HG03460 (cell line): ENCODE measurements around the gene MSANTD1.

Experiments used
- ATAC-seq: cut with Tn5 transposase; IDR thresholded peaks from one replicate; pipeline ENCODE4 v1.9.1; 2021; ENCODE audit not compliant: unreplicated experiment

Gene MSANTD1

DNA sequence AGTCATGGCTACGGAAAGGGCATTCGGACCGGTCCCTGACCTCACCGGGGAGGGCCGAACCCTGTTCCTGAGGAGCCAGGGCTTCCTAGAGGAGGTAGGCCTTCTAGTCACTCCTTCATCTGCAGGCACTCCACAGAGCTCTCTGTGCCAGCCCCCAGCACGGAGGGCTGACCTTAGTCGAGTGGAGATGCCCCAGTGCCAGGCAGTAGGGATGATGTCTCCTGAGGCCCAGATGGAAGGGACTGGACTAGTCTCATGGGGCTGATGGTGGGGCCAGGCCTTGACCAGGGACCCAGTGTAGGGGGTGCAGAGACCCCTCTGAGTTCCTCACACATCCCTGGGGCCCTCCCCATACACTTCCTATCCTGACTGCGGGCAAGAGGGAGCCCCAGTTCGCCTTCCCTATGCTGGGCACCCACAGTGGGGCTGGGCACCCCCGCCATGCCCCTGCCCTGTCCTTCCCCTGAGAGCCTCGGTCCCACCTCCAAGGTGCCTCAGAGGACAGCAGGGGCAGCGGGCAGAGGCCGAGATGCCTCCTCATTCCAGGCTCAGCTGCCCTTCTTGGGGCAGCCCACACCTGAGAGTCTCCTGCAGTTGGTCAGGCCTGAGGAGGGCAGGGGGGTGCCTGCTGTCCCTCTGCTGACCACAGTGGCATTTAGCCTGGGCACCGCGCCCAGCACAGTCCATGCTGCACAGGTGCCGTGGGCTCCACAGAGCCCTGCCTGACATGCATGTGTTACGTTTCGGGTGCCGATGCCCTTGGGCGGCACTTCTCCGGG lies 1.4 kb upstream of the MSANTD1 start:
- ATAC-seq, result no peak

DNA sequence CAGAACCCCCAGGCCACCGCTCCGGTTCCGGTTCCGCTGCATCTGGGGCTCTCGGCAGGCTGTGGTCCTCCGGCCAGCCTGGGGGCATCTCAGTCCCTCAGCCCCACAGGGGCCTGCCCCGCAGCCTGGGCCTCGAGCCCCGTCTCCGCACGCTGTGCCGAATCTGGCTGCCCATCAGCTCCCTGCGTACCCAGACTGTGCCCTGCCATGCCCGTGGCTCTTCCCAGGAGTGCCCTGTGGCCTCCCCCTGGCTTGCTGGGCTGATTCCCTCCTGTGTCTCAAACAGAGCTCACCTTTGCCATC lies 830 bp upstream of the MSANTD1 start:
- no peak for ATAC-seq

DNA sequence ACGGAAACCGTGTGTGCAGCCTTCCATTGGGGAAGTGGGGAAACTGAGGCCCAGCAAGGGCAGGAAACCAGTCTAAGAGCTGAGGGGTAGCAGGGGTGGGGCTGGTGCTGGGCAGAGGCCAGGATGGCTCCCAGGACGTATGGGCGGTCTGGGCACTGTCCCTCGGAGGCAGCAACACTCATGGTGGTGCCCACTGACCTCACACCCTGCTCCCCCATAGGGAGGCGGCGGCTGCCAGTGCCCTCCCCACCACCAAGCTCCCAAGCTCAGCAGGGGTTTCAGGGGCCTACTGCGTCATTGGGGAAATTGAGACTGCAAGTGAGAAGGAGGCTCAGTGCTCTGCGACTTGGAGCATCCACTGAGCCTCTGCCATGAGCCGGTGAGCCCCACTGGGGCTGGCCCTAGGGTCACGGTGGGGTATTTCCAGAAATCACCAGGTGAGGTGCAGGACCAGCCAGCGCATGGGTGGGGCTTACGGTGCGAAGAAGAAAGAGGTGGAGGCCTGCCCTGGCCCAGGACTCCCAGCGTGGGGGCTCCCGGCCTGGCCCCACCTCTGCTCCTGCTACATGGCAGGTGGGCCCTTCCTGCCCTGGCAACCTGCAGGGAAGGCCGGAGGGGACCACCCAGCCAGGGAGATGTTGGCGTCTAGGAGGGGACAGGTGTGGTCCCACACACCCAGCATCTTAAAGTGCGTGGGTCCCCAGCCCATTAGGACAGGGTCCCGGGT lies 915 bp downstream of the MSANTD1 start:
- ATAC-seq, result no peak

DNA sequence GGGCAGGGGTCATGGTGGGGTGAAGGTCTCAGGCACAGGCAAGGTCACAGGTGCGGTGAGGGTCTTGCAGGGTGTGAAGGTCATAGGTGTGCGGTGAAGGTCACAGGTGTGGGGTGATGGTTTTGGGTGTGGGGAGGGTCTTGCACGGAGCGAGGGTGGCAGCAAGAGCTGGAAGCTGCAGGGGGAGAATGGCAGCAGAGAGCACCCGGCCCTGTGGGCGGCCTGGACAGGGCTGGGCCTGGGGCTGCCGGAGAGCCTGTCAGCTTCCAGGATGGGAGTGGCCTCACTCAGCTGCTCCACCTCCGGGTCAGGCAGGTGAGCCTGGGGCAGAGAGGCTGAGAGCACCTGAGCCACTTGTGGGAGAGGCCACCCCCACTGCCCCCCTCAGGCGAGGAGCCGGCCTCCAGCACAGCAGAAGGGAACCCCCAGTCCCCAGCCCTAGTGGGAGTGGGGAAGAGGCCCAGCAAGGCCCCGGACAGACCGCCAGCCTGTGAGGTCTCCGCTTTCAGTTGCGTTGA lies 1.5 kb downstream of the MSANTD1 start:
- ATAC-seq, result no peak

DNA sequence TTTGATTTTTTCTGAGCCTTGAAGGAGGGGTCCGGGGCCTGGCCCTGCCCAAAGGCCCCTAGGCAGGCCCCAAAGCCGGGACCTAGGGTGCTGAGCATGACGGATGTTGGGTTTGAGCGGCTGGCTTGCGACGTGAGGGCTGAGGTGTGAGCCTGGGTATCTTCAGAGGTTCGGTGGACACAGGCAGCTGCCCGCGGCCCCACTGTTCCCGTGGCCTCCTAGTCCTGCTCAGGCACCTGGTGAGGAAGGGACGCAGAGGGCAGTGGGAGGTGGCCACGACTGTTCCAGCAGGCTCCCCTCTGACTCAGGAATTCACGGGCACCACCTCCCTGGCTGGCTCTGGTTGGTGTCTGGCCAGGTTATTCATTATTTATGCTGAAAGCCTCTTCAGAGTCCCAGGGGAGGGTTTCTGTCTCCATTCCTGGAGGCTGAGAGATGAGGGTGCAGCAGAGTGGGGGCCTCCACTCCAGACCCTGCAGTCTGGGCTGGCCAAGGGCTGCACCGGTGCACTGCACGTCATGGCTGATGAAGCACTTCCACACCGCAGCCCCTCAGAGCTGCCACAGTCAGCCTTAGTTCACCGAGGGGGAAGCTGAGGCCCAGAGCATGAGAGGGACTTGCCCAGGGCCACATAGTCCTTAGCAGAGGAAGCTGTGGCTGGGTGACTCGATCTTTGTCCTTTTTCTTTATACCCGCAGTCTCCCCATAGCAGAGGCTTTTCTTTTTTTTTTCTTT lies 2.2 kb downstream of the MSANTD1 start:
- ATAC-seq, result no peak

DNA sequence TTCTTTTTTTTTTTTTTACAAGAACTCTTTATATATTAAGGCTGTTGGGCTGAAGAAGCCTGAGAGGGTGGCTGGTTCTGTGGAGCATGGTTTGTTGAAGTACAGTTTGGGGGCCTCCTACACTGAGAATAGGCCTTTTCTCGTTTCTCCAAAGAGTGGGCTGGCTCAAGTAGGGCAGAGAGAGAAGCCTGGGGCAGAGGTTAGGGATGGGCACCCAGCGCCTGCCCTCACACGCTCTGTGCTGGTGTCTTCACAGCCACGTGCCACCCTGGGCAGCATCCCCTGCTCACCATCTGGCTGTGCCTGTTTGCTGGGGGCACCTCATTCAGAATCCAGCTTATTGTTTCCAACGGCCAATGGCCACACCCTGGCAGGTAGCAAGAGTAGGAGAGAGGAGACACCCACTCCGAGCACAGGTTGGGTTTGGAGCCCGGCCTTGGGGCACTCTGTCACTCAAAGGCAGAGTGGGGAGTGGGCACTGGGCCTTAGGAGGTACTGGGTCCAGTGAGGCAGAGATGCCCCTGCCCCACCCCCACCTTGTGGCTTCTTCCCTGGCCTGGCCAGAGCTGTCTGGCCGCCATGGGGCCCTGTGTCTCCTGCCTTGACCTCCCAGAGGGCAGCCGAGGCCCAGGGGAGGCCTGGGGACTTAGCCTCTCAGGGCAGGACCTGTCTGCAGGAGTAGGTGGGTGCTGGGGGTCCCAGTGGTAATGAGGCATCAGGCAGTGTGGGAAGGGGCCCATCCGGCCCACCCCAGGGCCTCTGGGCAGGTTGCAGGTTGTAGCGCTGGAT lies 2.9 kb downstream of the MSANTD1 start:
- no peak for ATAC-seq

DNA sequence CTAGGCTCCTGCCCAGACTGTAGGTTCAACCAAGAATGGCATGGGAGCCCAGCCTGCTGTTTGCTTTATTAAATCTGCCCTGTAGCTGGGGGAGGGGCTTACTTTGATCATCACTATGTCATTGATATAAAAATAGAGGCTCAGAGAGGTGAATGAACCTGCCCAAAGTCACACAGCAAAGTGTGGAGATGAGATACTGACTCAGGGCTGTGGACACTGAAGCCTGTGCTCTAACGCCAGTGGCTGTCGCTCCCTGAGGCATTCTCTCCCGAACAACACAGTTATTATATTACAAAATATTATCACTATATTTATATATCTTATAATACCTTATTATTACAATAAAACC lies 3.5 kb downstream of the MSANTD1 start:
- no peak for ATAC-seq

DNA sequence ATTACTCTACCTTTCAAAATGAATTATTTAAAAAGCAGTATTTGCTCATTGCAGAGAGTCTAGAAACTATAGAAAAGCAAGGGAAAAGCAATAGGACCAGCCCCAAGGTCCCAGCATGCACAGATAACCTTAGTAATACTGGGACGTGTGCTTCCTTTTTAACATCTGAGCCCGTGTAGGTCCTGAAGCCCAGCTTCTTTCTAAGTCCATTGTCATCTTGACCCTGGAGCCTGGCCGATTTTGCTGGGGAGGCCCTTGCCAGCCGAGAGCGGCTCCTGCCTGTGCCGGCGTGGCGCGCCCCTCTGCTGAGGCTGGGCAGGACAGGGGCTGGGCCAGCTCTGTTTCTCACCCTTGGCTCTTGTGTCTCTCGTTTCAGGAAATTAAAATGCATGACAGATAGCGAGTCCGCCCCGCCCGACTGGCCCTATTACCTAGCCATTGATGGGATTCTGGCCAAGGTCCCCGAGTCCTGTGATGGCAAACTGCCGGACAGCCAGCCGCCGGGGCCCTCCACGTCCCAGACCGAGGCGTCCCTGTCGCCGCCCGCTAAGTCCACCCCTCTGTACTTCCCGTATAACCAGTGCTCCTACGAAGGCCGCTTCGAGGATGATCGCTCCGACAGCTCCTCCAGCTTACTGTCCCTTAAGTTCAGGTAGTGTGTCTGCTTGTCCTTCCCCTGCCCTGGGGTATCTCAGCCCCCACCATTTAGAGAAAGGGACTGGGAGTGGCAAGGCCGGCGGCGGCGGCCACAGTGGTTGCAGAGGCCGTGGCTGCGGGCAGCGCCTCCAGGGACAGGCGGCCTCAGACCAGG lies 4.1 kb downstream of the MSANTD1 start:
- no peak for ATAC-seq

DNA sequence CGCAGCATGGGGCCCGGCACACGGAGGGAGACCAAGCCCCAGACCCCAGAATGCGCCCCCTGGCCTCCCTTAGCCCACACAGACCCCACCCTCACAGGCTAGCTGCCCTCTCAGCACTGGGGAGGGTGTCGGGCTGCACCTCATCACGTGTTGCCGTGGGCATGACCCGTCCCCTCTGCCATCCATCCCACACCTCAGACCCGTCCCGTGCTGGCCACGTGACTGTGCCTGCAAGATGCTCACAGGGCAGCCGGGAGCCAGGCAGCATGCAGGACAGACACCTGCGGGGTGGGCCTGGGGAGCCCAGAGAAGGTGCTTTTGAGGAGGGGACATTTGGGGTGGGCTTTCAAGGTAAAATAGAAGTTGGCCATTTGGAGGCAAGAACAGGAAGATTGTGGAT lies 4.8 kb downstream of the MSANTD1 start:
- ATAC-seq, result no peak

DNA sequence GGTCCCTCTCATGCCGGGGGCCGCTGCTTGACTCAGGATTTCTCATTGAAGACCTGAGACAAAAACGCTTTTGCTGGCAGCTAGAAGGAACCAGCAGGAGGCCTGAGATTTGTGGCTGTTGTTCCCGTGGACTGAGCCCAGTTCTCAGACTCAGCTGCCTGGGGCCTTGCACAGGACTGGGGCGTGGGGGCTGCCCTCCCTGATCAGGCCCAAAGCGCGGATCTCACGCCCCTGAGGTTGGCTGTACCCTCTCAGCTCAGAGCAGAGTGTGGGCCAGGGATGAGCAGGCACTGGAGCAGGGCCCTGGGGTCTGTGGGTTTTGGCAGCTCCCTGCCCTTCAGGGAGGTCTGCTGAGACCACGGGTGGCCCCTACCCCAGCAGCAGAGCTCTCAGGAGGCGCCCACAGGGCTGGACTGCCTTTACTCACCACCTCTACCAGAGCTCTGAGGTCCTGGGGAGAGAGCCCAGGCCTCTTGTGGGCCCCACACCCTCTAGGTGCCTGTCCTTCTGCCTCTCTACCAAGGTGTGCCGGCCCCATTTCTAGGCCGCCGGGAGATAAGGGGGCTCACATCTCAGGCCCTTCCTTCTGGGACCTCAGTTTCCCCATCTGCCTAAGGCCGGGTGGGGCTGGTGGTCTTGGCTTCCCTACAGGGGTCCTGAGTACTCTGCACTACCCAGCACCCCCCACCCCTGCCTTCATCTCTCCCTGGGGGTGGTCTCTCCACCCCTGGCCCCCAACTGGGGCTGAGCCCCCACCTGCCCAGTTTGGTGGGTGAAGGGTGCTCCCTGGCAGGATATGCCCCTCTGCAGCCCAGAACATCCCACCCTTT lies 5.6 kb downstream of the MSANTD1 start:
- ATAC-seq, result no peak

DNA sequence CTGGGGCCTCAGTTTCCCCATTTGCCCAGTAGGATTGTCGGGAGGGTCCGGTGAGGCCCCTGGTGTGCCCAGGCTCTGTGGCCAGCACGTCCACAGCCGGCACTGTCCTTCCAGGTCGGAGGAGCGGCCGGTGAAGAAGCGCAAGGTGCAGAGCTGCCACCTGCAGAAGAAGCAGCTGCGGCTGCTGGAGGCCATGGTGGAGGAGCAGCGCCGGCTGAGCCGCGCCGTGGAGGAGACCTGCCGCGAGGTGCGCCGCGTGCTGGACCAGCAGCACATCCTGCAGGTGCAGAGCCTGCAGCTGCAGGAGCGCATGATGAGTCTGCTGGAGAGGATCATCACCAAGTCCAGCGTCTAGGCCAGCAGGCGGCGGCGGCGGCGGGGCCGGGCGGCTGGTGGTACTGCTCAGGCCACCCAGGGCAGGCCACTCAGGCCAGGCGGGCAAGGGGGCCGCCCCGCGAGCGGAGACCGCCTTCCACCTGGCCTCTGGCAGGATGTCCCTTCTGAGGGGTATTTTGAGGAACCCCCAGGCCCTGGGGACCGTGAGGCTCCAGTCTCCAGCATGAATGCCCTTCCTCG lies 6.7 kb downstream of the MSANTD1 start:
- ATAC-seq, result no peak

DNA sequence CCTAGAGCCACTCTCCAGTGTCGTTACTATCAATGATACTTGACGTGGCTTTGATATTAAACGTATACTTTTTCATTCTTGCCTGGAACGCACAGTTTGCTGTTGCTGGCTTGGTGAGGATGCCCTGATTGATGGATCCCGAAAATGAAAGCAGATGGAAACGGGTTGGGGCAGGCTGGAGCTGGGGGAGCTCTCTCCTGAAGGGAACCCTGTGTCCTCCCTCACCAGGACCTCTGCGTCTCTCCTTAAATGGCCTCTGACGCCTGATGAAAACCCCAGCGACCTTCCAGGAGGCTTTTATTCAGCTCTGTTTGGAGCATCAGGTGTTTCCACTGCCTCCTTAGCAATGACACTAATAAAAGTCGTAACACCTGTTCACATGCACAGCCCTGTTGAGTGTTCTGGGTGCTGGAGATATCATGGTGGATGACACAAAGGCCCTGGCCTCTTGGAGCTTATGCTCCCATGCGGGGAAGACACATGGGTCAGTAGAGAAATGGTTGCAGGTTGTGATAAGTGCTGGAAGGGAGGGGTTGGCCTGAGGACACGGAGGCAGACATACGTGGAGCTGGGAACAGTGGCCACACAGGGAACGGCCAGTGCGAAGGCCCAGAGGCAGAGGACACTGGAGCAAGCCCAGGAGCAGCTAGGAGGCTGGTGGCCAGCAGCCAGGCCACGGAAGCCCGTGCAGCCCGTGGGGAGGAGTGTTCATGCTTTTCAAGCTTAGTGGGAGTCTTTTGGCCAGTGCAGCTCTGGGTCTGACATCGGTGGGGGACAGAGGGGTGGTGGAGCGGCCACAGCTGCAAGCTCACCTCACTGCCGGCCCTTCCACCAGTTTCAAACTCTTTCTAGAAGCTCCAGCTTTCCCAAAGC lies 7.5 kb downstream of the MSANTD1 start:
- no peak for ATAC-seq

DNA sequence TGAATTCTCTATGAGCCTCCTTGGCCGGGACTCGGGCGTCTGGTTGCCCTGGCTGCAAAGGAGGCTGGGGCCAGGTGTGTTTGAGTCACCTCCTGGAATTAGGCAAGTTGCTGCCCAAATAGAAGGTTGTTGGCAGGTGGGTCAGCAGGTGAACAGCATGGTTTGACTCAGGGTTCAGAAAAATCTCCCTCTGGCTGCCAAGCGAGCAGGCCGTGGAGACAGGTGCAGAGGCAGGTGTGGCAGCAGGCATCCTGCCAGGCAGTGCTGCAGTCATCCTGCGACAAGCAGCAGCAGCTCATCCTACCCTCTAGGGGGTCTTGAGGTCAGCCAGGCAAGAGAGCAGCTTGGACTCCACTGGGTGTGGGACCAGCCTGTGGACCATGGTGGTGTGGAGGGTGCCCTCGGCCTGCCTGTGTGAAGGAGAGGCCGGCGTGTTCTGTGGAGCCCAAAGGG lies 8.2 kb downstream of the MSANTD1 start:
- ATAC-seq, result no peak

DNA sequence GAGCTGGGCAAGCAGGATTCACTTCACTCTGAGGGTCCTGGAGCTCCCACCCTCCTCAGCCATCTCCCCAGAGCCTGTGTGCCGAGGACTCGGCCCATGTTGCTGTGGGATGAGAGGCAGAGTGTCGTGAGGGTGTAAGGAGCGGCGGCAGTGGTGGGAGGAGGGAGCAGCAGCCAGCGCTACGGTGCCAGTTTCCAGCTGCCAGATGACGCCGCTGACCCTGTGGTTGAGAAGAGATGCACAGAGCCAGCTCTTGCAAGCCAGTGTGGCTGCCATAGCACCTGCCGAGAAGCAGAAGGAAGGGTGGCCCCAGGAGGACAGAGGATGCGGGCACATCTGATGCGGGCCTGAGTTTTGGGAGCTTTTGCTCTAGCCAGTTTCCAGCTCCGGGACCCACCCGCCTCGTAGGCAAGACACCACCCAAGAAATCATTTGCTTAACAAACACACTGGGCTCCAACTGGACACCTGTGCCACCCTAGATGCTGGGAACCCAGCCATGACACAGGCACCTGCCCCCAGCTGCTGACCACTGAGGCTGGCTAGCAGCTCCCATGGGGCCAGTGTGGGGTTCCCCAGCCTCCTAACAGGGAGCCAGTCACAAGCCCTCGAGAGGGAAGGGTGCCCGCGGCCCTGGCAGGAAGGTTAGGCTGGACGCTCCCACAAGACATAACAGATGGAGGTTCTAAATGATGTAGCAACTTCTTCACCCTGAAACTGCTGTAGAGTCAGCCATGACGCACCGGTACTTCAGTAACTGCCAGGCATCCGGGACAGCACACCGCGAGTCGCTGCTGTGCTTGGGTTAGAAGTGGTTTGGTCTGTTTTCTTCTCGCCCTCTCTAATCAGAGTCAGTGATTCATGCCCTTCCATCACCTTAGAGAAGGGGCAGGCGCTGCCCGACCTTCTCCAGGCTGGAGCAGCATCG lies 8.9 kb downstream of the MSANTD1 start:
- ATAC-seq, result no peak

DNA sequence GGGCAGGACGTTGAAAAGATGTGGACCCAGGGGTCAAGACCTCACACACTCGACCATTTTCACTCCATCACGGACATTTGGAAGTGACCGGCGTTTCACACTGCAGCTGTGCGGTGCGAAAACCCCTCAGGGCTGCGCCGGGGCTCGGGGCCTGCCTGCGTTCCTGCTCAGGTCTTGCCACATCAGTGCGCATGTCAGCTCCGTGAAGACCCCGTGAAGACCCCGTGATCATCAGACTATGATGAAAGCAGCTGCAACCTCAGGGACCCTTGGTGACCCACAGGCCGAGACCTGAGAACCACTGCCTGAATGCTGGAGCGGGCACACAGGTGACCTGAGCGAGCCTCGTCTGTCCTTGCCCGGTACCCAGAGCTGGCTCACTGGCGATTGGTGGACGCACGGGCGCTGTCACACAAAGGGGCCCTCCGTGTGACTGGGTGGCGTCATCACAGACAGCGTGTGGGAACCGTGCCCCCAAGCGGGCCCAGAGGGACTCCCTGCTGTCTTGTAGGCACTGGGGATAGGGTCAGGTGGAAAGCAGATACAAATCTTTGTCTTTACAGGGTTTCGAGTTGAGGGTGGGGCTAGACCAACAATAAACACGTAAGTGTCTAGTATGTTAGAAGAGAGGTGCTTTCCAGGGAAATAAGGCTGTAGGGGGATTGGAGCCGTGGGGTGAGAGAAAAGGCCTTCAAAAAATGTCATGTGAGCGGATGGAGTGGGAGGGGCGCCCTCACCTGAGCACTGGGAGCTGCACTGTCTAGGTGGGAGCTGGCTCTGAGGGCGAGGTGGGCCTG lies 12.7 kb downstream of the MSANTD1 start:
- ATAC-seq, result no peak
